Ramos (cell line): Measurements from ENCODE around the gene TSPAN19.

Experiments
- in situ Hi-C: fragments of 300-500 bp; cut with MboI; formaldehyde crosslinking; loops from one replicate; pipeline ENCODE4 v1.14.3; 2022; ENCODE audit warnings: low sequenced_read_pairs; ENCODE audit not compliant: unreplicated experiment

Gene TSPAN19

GRCh38 chr12:85004204-85004603 is 31.9 kb downstream of the TSPAN19 start:
- in situ Hi-C loops, result no loop called here

- in situ Hi-C loops, result no loop called here
Observed at GRCh38 chr12:85002778-85003296, 33.2 kb downstream of the TSPAN19 start.

GRCh38 chr12:85000729-85001128 is 35.3 kb downstream of the TSPAN19 start:
- in situ Hi-C loops, result no loop called here

GRCh38 chr12:84998341-84998740 is 37.7 kb downstream of the TSPAN19 start:
- in situ Hi-C loops, result no loop called here

GRCh38 chr12:84996759-84997158 is 39.3 kb downstream of the TSPAN19 start:
- in situ Hi-C loops, result no loop called here

GRCh38 chr12:84995641-84996040 is 40.4 kb downstream of the TSPAN19 start:
- in situ Hi-C loops, result no loop called here

GRCh38 chr12:84994426-84994825 is 41.7 kb downstream of the TSPAN19 start:
- in situ Hi-C loops, result no loop called here

GRCh38 chr12:84986586-84986985 is 49.5 kb downstream of the TSPAN19 start:
- in situ Hi-C loops, result no loop called here

- in situ Hi-C loops, result no loop called here
Observed at GRCh38 chr12:84986117-84986516, 50.0 kb downstream of the TSPAN19 start.

- in situ Hi-C loops, result no loop called here
Observed at GRCh38 chr12:84983289-84983688, 52.8 kb downstream of the TSPAN19 start.

- in situ Hi-C loops, result no loop called here
Observed at GRCh38 chr12:84982888-84983287, 53.2 kb downstream of the TSPAN19 start.

GRCh38 chr12:84978921-84979320 is 57.2 kb downstream of the TSPAN19 start:
- in situ Hi-C loops, result no loop called here

GRCh38 chr12:84976133-84976532 is 59.9 kb downstream of the TSPAN19 start:
- in situ Hi-C loops, result no loop called here

GRCh38 chr12:84974155-84974815 is 61.8 kb downstream of the TSPAN19 start:
- in situ Hi-C loops, result no loop called here

- in situ Hi-C loops, result no loop called here
Observed at GRCh38 chr12:84973026-84973425, 63.1 kb downstream of the TSPAN19 start.

- in situ Hi-C loops, result no loop called here
Observed at GRCh38 chr12:84969226-84969625, 66.9 kb downstream of the TSPAN19 start.
